ENCODE data around the gene SERPINB6. TPM values are rescaled to one million over a fixed set of nuclear protein-coding genes. Genes with fewer than 3 reads are reported as not detected.
"Not testable (repeated sequence)": the region's sequence is repeated elsewhere in the genome, so short reads cannot be mapped to it uniquely, and the experiment has no call there.

The SERPINB6 gene
- total and polyA plus RNA-seq, 10 donors = 111 to 256 (median 191) TPM

DNA sequence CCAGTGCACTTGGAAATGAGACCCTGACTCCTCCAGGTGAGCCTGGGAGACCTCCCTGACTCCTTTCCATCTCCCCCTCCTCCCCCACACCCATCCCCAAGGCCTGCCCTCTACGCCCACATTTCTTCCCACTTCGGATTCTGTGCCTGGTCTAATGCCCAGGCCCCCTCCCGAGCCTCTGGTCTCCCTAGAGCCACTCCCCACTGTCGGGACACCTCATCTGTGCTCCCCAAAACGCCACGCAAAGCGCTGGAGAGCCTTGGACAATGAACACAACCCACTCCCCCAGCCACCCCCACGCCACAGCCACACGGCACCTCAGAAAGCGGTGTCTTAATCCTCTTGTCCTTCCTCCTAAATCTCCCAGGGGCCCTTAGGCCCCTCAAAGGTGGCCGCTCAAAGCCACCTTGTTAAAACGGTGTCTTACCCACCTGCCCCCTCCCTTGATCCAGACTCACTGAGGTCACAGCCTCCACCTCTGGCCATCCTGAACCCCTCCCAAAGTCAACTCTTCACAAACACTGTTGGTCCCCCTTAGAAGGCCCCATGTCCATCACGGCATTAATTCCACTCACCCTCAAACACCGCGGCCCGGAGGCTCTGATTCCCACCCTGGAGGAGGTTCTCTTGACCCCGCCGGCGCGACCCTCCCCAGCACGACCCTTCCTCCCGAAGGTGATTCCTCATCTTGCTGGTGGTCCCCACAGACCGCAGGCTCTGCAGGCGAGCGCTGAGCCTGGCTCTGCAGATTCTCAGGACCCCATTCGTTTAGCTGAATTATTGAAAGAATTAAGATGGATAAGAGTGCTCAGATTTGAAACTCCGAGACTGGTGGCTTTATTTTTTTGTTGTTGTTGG, 69.5 kb downstream of the SERPINB6 start:
- H3K9me3 ChIP-seq; DNase-seq; intact Hi-C loops (cut with DNase I; ENCODE audit: low total_unique reads); H3K27me3 ChIP-seq (replicated peaks in 1 of 7): not testable (repeated sequence)
- H3K36me3 ChIP-seq = peaks cover 0 to 40% (median 22%) of the 10 kb centered on the region in 6 donors
- peak overlapping the region; percentile 60 to 94 (median 68) for H3K4me3 ChIP-seq
- 24 to 53% (median 34%) methylated on average over 26 to 27 of the region's 27 CpGs for WGBS, 5 donors
- H3K4me1 ChIP-seq = peaks cover 29 to 81% (median 54%) of the 10 kb centered on the region in 6 donors
- peak overlapping the region; percentile 85 to 98 (median 94) for H3K27ac ChIP-seq

DNA sequence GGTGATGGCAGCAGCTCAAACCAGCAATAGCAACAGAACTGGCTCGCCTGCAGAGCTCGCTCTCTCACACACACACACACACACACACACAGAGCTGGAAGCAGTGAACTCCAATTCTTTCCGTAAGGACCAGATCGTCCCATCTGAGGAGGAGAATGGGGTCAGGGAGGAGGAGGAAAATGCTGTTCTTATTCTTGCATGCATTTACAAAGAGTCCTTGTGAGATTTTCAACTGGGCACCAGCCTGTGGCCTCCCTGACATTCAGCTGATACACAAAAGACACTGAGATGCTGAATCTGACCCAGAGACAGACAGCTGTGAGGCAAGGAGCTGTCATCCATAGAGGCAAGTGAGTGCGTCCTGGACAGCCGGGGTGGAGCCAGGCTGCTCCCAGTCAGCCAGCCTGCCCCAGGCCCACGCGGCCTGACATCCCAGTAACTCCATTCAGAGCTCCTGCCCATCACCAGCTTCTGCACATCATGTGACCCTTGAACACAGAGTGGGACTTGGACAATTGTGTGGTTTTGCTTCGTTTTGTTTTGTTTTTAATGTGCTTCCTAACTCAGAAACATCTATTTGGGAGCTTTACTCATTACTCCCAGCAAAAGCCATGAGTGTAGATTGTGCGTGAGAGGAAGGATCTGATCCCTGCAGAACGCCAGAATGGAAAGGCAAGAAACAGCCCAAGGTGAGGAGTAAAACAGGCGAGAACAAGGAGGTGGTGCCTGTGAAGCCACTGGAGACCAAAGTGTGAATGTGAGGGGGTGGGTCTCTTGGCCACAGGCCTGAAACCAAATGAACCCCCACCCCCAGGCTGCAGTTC, 70.3 kb downstream of the SERPINB6 start:
- TF ChIP-seq, protein P1, sequence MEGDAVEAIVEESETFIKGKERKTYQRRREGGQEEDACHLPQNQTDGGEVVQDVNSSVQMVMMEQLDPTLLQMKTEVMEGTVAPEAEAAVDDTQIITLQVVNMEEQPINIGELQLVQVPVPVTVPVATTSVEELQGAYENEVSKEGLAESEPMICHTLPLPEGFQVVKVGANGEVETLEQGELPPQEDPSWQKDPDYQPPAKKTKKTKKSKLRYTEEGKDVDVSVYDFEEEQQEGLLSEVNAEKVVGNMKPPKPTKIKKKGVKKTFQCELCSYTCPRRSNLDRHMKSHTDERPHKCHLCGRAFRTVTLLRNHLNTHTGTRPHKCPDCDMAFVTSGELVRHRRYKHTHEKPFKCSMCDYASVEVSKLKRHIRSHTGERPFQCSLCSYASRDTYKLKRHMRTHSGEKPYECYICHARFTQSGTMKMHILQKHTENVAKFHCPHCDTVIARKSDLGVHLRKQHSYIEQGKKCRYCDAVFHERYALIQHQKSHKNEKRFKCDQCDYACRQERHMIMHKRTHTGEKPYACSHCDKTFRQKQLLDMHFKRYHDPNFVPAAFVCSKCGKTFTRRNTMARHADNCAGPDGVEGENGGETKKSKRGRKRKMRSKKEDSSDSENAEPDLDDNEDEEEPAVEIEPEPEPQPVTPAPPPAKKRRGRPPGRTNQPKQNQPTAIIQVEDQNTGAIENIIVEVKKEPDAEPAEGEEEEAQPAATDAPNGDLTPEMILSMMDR (IDR thresholded peaks at IDR 0.05 in 8 of 11, conservative IDR thresholded peaks at IDR 0.05 in 3 of 11) = no peak
- TF ChIP-seq POLR2A (IDR thresholded peaks at IDR 0.05) = no peak
- peak in 2 of 3 donors; percentile 12 to 37 for TF ChIP-seq POLR2AphosphoS5 (IDR thresholded peaks at IDR 0.05)
- intact Hi-C loops (cut with DNase I; ENCODE audit: low total_unique reads) = no loop called here
- Histone ChIP-seq H3K9me3 (no peaks in the 10 kb centered on the region), H3K27me3 (replicated peaks in 1 of 7) (no peaks in the 10 kb centered on the region), H3K4me3 (peak overlapping the region; percentile 60 to 94 (median 68)), H3K4me1 (peaks cover 29 to 87% (median 56%) of the 10 kb centered on the region in 6 donors), H3K27ac (peak overlapping the region; percentile 7 to 98 (median 93)), H3K36me3 (peaks cover 0 to 48% (median 27%) of the 10 kb centered on the region in 6 donors)
- 55 to 76% (median 72%) methylated on average over 11 to 12 of the region's 12 CpGs for WGBS, 5 donors
- no peak for DNase-seq

DNA sequence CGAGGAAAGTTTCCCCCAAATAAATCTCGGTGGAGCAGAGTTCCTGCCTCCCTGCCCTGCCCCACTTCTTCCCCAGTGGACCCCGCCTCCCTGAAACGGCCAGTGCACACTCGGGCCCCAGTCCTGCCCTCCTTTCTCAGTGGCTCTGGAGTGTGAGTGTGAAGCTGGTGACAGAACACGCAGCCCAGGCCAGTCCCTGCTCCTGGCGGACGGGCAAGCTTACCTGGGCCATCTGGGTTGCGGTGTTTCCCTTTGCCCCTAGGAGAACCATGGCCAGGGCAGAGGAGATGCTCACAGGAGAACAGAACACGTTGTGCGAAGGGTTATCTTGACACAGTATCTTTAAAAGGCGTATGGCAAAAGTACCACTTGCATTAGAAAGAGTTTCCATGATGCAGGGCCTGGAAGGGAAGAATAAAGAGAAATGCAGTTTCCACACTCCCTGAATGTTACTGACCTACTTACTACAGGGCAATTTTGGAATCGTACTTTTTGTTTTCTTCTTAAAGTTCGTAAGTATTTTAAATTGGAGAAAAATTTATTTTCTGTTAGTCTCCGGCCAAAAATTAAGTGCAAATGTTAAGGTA, 71.1 kb downstream of the SERPINB6 start:
- intact Hi-C loops (cut with DNase I; ENCODE audit: low total_unique reads) = no loop called here
- TF ChIP-seq POLR2AphosphoS5 (IDR thresholded peaks at IDR 0.05) (no peak), POLR2A (IDR thresholded peaks at IDR 0.05) (no peak)
- TF ChIP-seq, protein P1 (IDR thresholded peaks at IDR 0.05 in 8 of 11, conservative IDR thresholded peaks at IDR 0.05 in 3 of 11) = no peak
- Histone ChIP-seq H3K27ac (peak overlapping the region in 7 of 8 donors; percentile 21 to 98 (median 92)), H3K9me3 (no peaks in the 10 kb centered on the region), H3K4me1 (peaks cover 29 to 89% (median 54%) of the 10 kb centered on the region in 6 donors), H3K27me3 (replicated peaks in 1 of 7) (no peaks in the 10 kb centered on the region), H3K36me3 (peaks cover 0 to 55% (median 34%) of the 10 kb centered on the region in 6 donors), H3K4me3 (peak overlapping the region in 6 of 8 donors; percentile 2 to 94 (median 66))
- DNase-seq = no peak
- 71 to 82% (median 74%) methylated on average over 15 of the region's 15 CpGs for WGBS, 5 donors

DNA sequence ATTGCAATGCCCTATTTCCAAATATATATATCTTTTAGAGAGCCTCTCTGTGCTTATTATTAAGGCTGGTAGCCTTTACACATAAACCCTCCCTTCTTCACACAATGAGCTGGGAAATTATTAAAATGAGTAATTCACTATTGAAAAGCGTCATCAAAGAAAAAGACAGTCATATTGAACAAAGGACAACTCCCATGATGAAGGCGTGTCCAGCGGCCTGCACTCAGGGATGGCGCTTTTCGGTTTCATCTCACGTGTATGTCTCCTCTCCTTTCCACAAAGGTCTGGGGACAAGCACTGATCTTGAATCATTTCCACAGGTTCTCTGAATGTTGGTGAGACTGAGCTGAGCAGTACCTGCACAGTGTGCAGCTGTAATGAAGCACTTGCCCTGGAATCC, 71.8 kb downstream of the SERPINB6 start:
- H3K36me3 ChIP-seq = peaks cover 0 to 62% (median 42%) of the 10 kb centered on the region in 6 donors

More for the DNA sequence above, 71.8 kb downstream of the SERPINB6 start:
- 66 to 79% (median 72%) methylated on average over 6 of the region's 6 CpGs for WGBS, 5 donors
- no peak for DNase-seq
- intact Hi-C loops (cut with DNase I; ENCODE audit: low total_unique reads) = no loop called here
- Histone ChIP-seq H3K9me3 (no peaks in the 10 kb centered on the region), H3K4me1 (peaks cover 29 to 96% (median 54%) of the 10 kb centered on the region in 6 donors), H3K27me3 (replicated peaks in 1 of 7) (no peaks in the 10 kb centered on the region), H3K4me3 (peak overlapping the region in 4 of 8 donors; percentile 2 to 94 (median 66)), H3K27ac (peak overlapping the region in 7 of 8 donors; percentile 69 to 98 (median 92))
- TF ChIP-seq POLR2AphosphoS5 (IDR thresholded peaks at IDR 0.05) (no peak), POLR2A (IDR thresholded peaks at IDR 0.05) (no peak)
- TF ChIP-seq, protein P1 (IDR thresholded peaks at IDR 0.05 in 8 of 11, conservative IDR thresholded peaks at IDR 0.05 in 3 of 11) = no peak
